Ovary (tissue), 9 donors: ENCODE results near the gene ZDHHC17. TPM values are rescaled to one million over a fixed set of nuclear protein-coding genes. Genes with fewer than 3 reads are reported as not detected.
A peak's percentile ranks its signal among the peaks of the same experiment; 100 is the strongest.

Experiments
- DNase-seq, 5 donors: peaks; one replicate each; pipeline ENCODE4 v3.0.0-alpha.2; 2019 to 2020
- H3K27ac ChIP-seq, 2 donors: fragments of 200-600 bp; one replicate each; pipeline versions ENCODE4 v1.5.1 to v1.8.0; 2019 to 2022
- H3K27me3 ChIP-seq: fragments of 200-600 bp; one replicate; pipeline ENCODE4 v1.8.0; 2022
- H3K36me3 ChIP-seq: fragments of 200-600 bp; sonication (generic); one replicate; pipeline ENCODE4 v1.5.1; 2019
- H3K4me1 ChIP-seq: one replicate; pipeline ENCODE4 v1.8.1; 2013; ENCODE audit warnings: mild to moderate bottlenecking, moderate library complexity; ENCODE audit not compliant: insufficient read depth
- H3K4me3 ChIP-seq: fragments of 200-600 bp; sonication (generic); one replicate; pipeline ENCODE4 v1.5.1; 2017
- H3K9me3 ChIP-seq, 2 donors: fragments of 200-600 bp in 1 of 2; sonication (generic) in 1 of 2; one replicate each; pipeline versions ENCODE4 v1.5.1 to v1.8.1; 2013 to 2019; ENCODE audit warnings: mild to moderate bottlenecking in 1 of 2, moderate library complexity in 1 of 2
- EP300 ChIP-seq: sonication (generic); formaldehyde crosslinking; IDR thresholded peaks from one replicate; pipeline ENCODE4 v1.6.1; 2017; ENCODE audit warnings: antibody characterized with exemption
- POLR2A ChIP-seq: fragments of 450-650 bp; IDR thresholded peaks from one replicate; pipeline ENCODE4 v1.6.1; 2017; ENCODE audit warnings: antibody characterized with exemption, mild to moderate bottlenecking, moderate library complexity
- WGBS, 3 donors: extraction: QIAGEN DNeasy Blood & Tissue Kit in 1 of 3; methylation state at CpG; one replicate each; pipeline versions ENCODE4 v1.1.5 to v1.1.7; 2013 to 2017; 5-methylcytosine and 5-hydroxymethylcytosine counted together
- intact Hi-C, 4 donors: fragments of 100-400 bp; cut with DNase I; formaldehyde crosslinking; loops; one replicate each; pipeline versions ENCODE4 v1.11.0 to v1.15.1; 2022 to 2023
- polyA plus RNA-seq, 2 donors: library from polyadenylated mRNA; stranded (reverse); fragments of 200-250 nt in 1 of 2; fragments of 350-450 nt in 1 of 2; fragmentation: Illumina TruSeq in 1 of 2; extraction: RNeasy Lipid Tissue Mini Kit (QIAGEN cat#74804) in 1 of 2; gene quantifications; one replicate each; pipeline ENCODE4 v1.2.3, GENCODE V29; 2013 to 2014
- total RNA-seq, 7 donors: library from RNA; depleted of rRNA in 2 of 7; stranded (reverse); fragments of >200 nt in 2 of 7; fragmentation: NEBNext Ultra II Directional in 3 of 7; extraction: Animal tissue kit (Norgen Biotek cat#: 25700) in 3 of 7; gene quantifications; one replicate each; pipeline versions ENCODE4 v1.1.0 to v1.2.4, GENCODE V29; 2016 to 2023
- TF ChIP-seq, protein P1 (sequence below), 3 donors: fragments of 450-650 bp in 2 of 3; fragments of 200-600 bp in 1 of 3; IDR thresholded peaks; one replicate each; pipeline versions ENCODE4 v1.5.1 to v1.8.0; 2016 to 2022; ENCODE audit warnings: antibody characterized with exemption in 3 of 3, mild to moderate bottlenecking in 1 of 3
- donor health status: DM: no; HTN: no; CAD: no; lungs with moderate emphysema.
- donor health status: DM: no; HTN: no; CAD: no.
- donor health status: Bipolar disorder and iron deficiency.
- donor health status: DM: yes; HTN: yes; CAD: no.
- donor health status: DM: no; HTN: no; CAD: no.
- donor health status: DM: yes; HTN: yes; CAD: no.

The ZDHHC17 gene
- total and polyA plus RNA-seq, 9 donors = 19.3 to 76.7 (median 37.6) TPM

DNA sequence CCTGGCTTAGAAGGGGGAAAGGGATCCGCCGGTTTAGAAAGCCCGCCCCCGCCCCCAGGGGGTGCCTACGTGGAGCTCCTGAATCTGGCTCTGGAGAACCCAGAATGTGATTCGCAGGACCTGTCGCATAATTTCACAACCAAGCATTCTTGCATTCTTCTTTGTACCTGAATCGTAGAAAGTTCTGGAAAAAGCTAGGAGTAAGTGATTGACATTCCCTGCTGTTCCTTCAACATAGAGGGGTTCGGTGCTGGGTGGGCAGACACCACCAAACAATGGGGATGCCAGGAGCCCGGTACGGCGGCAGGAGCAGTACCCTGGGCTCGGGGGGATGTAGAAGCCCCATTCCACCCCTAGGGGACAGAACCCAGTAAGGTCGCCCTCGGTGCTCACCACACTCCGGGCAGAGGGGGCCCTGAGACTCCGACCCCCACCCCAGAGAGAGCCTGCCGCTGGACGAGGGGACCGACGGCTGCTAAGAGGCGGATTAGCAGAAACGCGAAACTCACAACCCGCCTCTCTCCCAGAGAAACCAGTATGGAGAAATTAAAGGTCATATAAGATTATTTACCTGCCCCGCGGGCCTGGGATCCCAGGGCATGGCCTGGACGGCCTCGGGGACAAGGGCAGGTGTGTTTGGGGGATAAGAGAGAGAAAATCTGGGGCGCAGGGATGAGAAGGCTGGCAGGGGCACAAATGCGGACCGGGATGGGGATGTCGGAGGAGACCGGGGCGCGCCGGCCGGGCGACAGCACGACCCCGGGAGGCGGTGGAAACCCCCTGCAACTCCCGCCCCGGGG is 114.4 kb downstream of the ZDHHC17 start:
- TF ChIP-seq, protein P1, sequence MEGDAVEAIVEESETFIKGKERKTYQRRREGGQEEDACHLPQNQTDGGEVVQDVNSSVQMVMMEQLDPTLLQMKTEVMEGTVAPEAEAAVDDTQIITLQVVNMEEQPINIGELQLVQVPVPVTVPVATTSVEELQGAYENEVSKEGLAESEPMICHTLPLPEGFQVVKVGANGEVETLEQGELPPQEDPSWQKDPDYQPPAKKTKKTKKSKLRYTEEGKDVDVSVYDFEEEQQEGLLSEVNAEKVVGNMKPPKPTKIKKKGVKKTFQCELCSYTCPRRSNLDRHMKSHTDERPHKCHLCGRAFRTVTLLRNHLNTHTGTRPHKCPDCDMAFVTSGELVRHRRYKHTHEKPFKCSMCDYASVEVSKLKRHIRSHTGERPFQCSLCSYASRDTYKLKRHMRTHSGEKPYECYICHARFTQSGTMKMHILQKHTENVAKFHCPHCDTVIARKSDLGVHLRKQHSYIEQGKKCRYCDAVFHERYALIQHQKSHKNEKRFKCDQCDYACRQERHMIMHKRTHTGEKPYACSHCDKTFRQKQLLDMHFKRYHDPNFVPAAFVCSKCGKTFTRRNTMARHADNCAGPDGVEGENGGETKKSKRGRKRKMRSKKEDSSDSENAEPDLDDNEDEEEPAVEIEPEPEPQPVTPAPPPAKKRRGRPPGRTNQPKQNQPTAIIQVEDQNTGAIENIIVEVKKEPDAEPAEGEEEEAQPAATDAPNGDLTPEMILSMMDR (IDR thresholded peaks at IDR 0.05) = peak in 1 of 3 donors; percentile 9
- no peak for TF ChIP-seq EP300
- no peak for TF ChIP-seq POLR2A
- Histone ChIP-seq H3K27ac (peak overlapping the region; percentile 5 to 82), H3K27me3 (no peaks in the 10 kb centered on the region), H3K36me3 (no peaks in the 10 kb centered on the region), H3K9me3 (no peaks in the 10 kb centered on the region), H3K4me1 (no peaks in the 10 kb centered on the region), H3K4me3 (peak overlapping the region; percentile 88)
- WGBS, 3 donors = 0 to 2% (median 1%) methylated on average over 44 of the region's 44 CpGs
- intact Hi-C loops = loop anchor here in 1 of 4 donors (10.0 kb wide), 1 partner anchor 113 kb away; the partner anchor contains the start of gene ZDHHC17
- peak in 3 of 5 donors; percentile 22 to 41 (median 40) for DNase-seq

GRCh38 chr12:76878899-76879709 is 115.2 kb downstream of the ZDHHC17 start, which contains the start of gene CSRP2:
Gene CSRP2 (minus strand): TSS chr12:76879019. CDS start chr12:76866260, 12,759 bp downstream.
- H3K36me3 ChIP-seq = no peaks in the 10 kb centered on the region
- H3K27ac ChIP-seq = peak within 1 kb of the TSS; percentile 13 to 82
- no peaks in the 10 kb centered on the region for H3K9me3 ChIP-seq
- H3K4me3 ChIP-seq = peak within 1 kb of the TSS; percentile 88
- intact Hi-C loops = loop anchor here in 1 of 4 donors (10.0 kb wide), 1 partner anchor 114 kb away; the partner anchor contains the start of gene ZDHHC17
- TF ChIP-seq POLR2A (peak; percentile 55), EP300 (no peak)
- TF ChIP-seq, protein P1 (IDR thresholded peaks at IDR 0.05) = peak in 1 of 3 donors; percentile 16
- peak; percentile 82 to 93 (median 91) for DNase-seq
- H3K27me3 ChIP-seq = no peaks in the 10 kb centered on the region
- 0 to 2% (median 1%) methylated on average over 47 to 71 of the region's 71 CpGs for WGBS, 3 donors
- H3K4me1 ChIP-seq = no peaks in the 10 kb centered on the region

- Histone ChIP-seq H3K4me3 (peak overlapping the region; percentile 88), H3K4me1 (no peaks in the 10 kb centered on the region), H3K36me3 (no peaks in the 10 kb centered on the region), H3K27me3 (no peaks in the 10 kb centered on the region), H3K27ac (peak overlapping the region; percentile 13 to 82), H3K9me3 (no peaks in the 10 kb centered on the region)
- 51 to 55% (median 52%) methylated on average over 13 of the region's 13 CpGs for WGBS, 3 donors
- TF ChIP-seq POLR2A (no peak), EP300 (no peak)
- TF ChIP-seq, protein P1 (IDR thresholded peaks at IDR 0.05) = peak in 1 of 3 donors; percentile 16
- intact Hi-C loops = loop anchor here in 1 of 4 donors (10.0 kb wide), 1 partner anchor 115 kb away; the partner anchor contains the start of gene ZDHHC17
- peak in 1 of 5 donors; percentile 17 for DNase-seq
Observed at GRCh38 chr12:76879710-76880518, 116.0 kb downstream of the ZDHHC17 start.
